A673 (cell line): Measurements from ENCODE around the gene ERP44. TPM values are rescaled to one million over a fixed set of nuclear protein-coding genes. Genes with fewer than 3 reads are reported as not detected.

Source experiments
- BruUV-seq: library from RNA; stranded (reverse); fragments of 400-500 nt; replicated peaks from 2 replicates; lab custom pipeline; 2021; lab: Mats Ljungman, UMichigan
- CTCF ChIA-PET: fragments of 300-600 bp; sonication (Branson Sonifier 250); formaldehyde crosslinking; loops from one replicate; lab custom pipeline; 2022; ENCODE audit warnings: antibody characterized with exemption; lab: Charles Lee
- POLR2A ChIA-PET: fragments of 300-600 bp; sonication (Branson Sonifier 250); formaldehyde crosslinking; loops from one replicate; lab custom pipeline; 2022; ENCODE audit warnings: antibody characterized with exemption; ENCODE audit not compliant: low non-redundant PET; lab: Charles Lee
- DNase-seq: peaks from one replicate; pipeline ENCODE4 v3.0.0-alpha.2; 2015; ENCODE audit warnings: low spot score
- H3K27ac ChIP-seq: fragments of 200-600 bp; sonication (generic); 2 replicates; pipeline ENCODE4 v1.5.1; 2016; ENCODE audit warnings: mixed run types, low read depth, mild to moderate bottlenecking, mixed read lengths, antibody characterized with exemption, low read length; ENCODE audit not compliant: poor library complexity, severe bottlenecking
- H3K27me3 ChIP-seq: fragments of 200-600 bp; sonication (generic); replicated peaks from 2 replicates; pipeline ENCODE4 v1.6.1; 2017; ENCODE audit warnings: mixed run types, low read depth, mild to moderate bottlenecking, mixed read lengths, antibody characterized with exemption, low read length; ENCODE audit not compliant: insufficient read depth, poor library complexity
- H3K36me3 ChIP-seq: fragments of 200-600 bp; sonication (generic); 2 replicates; pipeline ENCODE4 v1.6.1; 2016; ENCODE audit warnings: mixed run types, mild to moderate bottlenecking, mixed read lengths, antibody characterized with exemption, low read length; ENCODE audit not compliant: insufficient read depth, poor library complexity, severe bottlenecking
- H3K4me1 ChIP-seq: fragments of 200-600 bp; sonication (generic); 2 replicates; pipeline ENCODE4 v1.6.1; 2017; ENCODE audit warnings: mixed run types, mild to moderate bottlenecking, mixed read lengths, antibody characterized with exemption, low read length; ENCODE audit not compliant: insufficient read depth, poor library complexity, severe bottlenecking
- H3K4me3 ChIP-seq: fragments of 200-600 bp; sonication (generic); 2 replicates; pipeline ENCODE4 v1.5.1; 2016; ENCODE audit warnings: low read depth, mixed run types, mild to moderate bottlenecking, mixed read lengths, low read length; ENCODE audit not compliant: poor library complexity, severe bottlenecking
- H3K9me3 ChIP-seq: fragments of 200-600 bp; sonication (generic); 2 replicates; pipeline ENCODE4 v1.6.1; 2016; ENCODE audit warnings: mixed run types, low read depth, mild to moderate bottlenecking, mixed read lengths, antibody characterized with exemption, low read length; ENCODE audit not compliant: poor library complexity, severe bottlenecking
- EZH2 ChIP-seq: fragments of 200-600 bp; sonication (generic); IDR thresholded peaks from 2 replicates; pipeline ENCODE4 v1.6.1; 2017; ENCODE audit warnings: borderline replicate concordance, low read depth, mild to moderate bottlenecking, mixed read lengths, antibody characterized with exemption, low read length; ENCODE audit not compliant: poor library complexity, severe bottlenecking
- intact Hi-C: fragments of 100-400 bp; cut with micrococcal nuclease; formaldehyde crosslinking; loops from one replicate; pipeline ENCODE4 v1.10.0; 2022; ENCODE audit not compliant: unreplicated experiment
- total RNA-seq: library from RNA; stranded (reverse); gene quantifications from 2 replicates; pipeline ENCODE4 v1.2.3, GENCODE V29; 2021
- TF ChIP-seq, protein P1 (sequence below): fragments of 300-800, 200-600 bp; sonication (generic); conservative IDR thresholded peaks from 2 replicates; pipeline ENCODE4 v1.5.1; 2017; ENCODE audit warnings: low read depth, mild to moderate bottlenecking, antibody characterized with exemption, low read length, moderate library complexity, mixed read lengths

ERP44 gene
- total RNA-seq, 1 experiment from 2014 or later = 16.8 TPM

DNA sequence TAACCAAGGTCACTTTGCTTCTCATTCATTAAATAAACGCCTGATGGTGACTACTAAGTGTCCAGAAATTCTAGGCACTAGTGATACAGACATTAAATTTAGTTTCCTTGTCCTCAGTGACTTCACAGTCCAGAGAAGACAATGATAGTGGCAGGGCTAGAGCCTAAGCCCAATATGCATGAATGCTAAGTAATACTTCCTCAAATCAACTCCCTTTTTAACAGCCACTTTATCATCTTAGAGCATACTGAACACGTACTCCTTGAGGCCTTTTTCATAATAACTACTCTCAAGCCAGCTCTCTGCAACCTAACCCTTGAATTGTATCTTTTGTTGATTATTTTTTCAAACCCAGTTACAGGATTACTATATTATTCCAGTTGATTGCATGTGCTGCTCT, 118.2 kb downstream of the ERP44 start:
- H3K4me1 ChIP-seq = no peaks in the 10 kb centered on the region
- no peak overlapping the region for H3K27ac ChIP-seq
- no peaks in the 10 kb centered on the region for H3K36me3 ChIP-seq
- POLR2A ChIA-PET = no interaction called here
- H3K4me3 ChIP-seq = no peak overlapping the region
- BruUV-seq = no TSS peak
- CTCF ChIA-PET = no interaction called here
- H3K9me3 ChIP-seq = no peaks in the 10 kb centered on the region
- intact Hi-C loops = no loop called here
- H3K27me3 ChIP-seq = no peaks in the 10 kb centered on the region
- TF ChIP-seq EZH2 = no peak
- TF ChIP-seq, protein P1, sequence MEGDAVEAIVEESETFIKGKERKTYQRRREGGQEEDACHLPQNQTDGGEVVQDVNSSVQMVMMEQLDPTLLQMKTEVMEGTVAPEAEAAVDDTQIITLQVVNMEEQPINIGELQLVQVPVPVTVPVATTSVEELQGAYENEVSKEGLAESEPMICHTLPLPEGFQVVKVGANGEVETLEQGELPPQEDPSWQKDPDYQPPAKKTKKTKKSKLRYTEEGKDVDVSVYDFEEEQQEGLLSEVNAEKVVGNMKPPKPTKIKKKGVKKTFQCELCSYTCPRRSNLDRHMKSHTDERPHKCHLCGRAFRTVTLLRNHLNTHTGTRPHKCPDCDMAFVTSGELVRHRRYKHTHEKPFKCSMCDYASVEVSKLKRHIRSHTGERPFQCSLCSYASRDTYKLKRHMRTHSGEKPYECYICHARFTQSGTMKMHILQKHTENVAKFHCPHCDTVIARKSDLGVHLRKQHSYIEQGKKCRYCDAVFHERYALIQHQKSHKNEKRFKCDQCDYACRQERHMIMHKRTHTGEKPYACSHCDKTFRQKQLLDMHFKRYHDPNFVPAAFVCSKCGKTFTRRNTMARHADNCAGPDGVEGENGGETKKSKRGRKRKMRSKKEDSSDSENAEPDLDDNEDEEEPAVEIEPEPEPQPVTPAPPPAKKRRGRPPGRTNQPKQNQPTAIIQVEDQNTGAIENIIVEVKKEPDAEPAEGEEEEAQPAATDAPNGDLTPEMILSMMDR = no peak
- DNase-seq = no peak

DNA sequence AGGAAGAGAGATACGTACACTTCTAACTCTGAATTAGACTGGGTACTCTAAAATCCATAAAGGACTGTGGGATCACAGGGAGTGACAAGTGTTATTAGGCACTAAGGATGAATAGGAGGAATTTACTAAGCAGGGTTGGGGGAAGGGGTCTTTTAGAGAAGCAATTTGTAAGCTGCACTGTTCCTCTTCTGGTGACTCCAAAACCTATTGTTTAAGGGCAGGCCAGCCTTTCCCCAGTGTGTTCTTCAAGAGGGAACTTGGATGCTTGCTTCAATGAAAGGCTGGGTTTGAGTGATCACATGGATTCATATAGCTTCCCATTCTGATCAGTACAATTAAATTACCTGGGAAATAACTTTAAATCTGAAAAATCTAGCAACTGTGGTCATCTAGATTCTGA, 120.6 kb downstream of the ERP44 start:
- DNase-seq = no peak
- Histone ChIP-seq H3K4me1 (no peaks in the 10 kb centered on the region), H3K36me3 (no peaks in the 10 kb centered on the region), H3K4me3 (no peak overlapping the region), H3K27me3 (no peaks in the 10 kb centered on the region), H3K27ac (no peak overlapping the region), H3K9me3 (no peaks in the 10 kb centered on the region)
- POLR2A ChIA-PET = no interaction called here
- intact Hi-C loops = no loop called here
- TF ChIP-seq, protein P1 = no peak
- no peak for TF ChIP-seq EZH2
- CTCF ChIA-PET = no interaction called here
- no TSS peak for BruUV-seq

DNA sequence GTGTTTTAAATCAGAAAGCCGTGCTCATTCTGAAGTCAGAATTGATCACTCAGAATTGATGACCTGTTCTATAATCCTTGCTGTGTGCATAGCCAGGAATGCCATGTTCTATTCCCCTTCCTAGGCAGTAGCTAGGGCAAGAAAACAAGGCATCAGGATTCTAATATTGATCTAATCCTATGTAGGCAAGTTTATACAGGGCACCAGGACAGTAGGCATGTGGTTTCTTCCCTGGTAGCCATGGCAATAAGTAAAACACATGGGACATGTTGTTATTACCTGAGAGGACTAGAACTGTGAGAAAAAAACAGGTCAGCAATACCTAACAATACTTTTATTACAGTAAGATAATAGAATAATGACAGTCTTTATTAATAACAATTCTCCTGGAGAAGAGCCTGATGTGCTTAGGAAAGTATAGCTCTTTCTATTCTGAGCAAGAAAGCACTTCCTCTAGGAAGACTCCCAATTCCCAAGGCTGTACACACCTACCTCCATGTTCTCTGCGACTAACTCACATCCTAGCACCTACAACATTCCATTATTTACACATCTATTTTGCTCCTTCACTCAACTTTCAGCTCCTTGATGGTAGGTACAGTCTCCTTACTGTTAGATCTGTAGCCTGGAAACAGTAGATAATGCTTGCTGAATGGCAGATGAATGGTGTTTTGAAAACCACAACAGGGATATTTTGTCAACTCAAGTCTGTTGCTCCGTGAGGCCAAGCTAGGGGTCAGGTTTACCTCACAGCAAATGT, 121.6 kb downstream of the ERP44 start:
- Histone ChIP-seq H3K27ac (no peak overlapping the region), H3K4me3 (no peak overlapping the region), H3K9me3 (no peaks in the 10 kb centered on the region), H3K4me1 (no peaks in the 10 kb centered on the region), H3K36me3 (no peaks in the 10 kb centered on the region), H3K27me3 (no peaks in the 10 kb centered on the region)
- BruUV-seq = no TSS peak
- no peak for DNase-seq
- intact Hi-C loops = no loop called here
- POLR2A ChIA-PET = no interaction called here
- TF ChIP-seq EZH2 = no peak
- TF ChIP-seq, protein P1 = no peak
- CTCF ChIA-PET = no interaction called here
